Ascending aorta (tissue), 2 donors: ENCODE measurements around the gene RHOC. TPM values are rescaled to one million over a fixed set of nuclear protein-coding genes. Genes with fewer than 3 reads are reported as not detected.

Source experiments
- DNase-seq, 2 donors: peaks; one replicate each; pipeline ENCODE4 v3.0.0-alpha.2; 2019; ENCODE audit warnings: low spot score in 2 of 2
- H3K27ac ChIP-seq, 2 donors: fragments of 200-600 bp; sonication (generic); one replicate each; pipeline ENCODE4 v1.5.1; 2016 to 2017; ENCODE audit warnings: mild to moderate bottlenecking in 1 of 2
- H3K27me3 ChIP-seq: fragments of 200-600 bp; sonication (generic); one replicate; pipeline ENCODE4 v1.5.1; 2017
- H3K36me3 ChIP-seq, 2 donors: fragments of 200-600 bp; sonication (generic); one replicate each; pipeline ENCODE4 v1.5.1; 2016
- H3K4me1 ChIP-seq, 2 donors: fragments of 200-600 bp; sonication (generic); one replicate each; pipeline ENCODE4 v1.5.1; 2016 to 2017; ENCODE audit warnings: mild to moderate bottlenecking in 1 of 2
- H3K4me3 ChIP-seq, 2 donors: fragments of 200-600 bp; sonication (generic); one replicate each; pipeline ENCODE4 v1.5.1; 2016 to 2017; ENCODE audit warnings: mild to moderate bottlenecking in 1 of 2
- H3K9me3 ChIP-seq, 2 donors: fragments of 200-600 bp; sonication (generic); one replicate each; pipeline ENCODE4 v1.5.1; 2016
- intact Hi-C: fragments of 100-400 bp; cut with DNase I; formaldehyde crosslinking; loops from one replicate; pipeline ENCODE4 v1.15.1; 2023
- total RNA-seq: library from RNA; depleted of rRNA; stranded (reverse); fragments of >200 nt; gene quantifications from one replicate; pipeline ENCODE4 v1.1.0, GENCODE V29; 2016
- TF ChIP-seq, protein P1 (sequence below), 3 experiments: fragments of 200-600 bp in 2 of 3; fragments of 450-650 bp in 1 of 3; sonication (generic) in 2 of 3; IDR thresholded peaks; one replicate each; pipeline ENCODE4 v1.5.1; 2016 to 2019; ENCODE audit warnings: antibody characterized with exemption in 3 of 3, mild to moderate bottlenecking in 1 of 3, moderate library complexity in 1 of 3

Gene RHOC
- total RNA-seq, 1 donor from 2014 or later: 379 TPM

DNA sequence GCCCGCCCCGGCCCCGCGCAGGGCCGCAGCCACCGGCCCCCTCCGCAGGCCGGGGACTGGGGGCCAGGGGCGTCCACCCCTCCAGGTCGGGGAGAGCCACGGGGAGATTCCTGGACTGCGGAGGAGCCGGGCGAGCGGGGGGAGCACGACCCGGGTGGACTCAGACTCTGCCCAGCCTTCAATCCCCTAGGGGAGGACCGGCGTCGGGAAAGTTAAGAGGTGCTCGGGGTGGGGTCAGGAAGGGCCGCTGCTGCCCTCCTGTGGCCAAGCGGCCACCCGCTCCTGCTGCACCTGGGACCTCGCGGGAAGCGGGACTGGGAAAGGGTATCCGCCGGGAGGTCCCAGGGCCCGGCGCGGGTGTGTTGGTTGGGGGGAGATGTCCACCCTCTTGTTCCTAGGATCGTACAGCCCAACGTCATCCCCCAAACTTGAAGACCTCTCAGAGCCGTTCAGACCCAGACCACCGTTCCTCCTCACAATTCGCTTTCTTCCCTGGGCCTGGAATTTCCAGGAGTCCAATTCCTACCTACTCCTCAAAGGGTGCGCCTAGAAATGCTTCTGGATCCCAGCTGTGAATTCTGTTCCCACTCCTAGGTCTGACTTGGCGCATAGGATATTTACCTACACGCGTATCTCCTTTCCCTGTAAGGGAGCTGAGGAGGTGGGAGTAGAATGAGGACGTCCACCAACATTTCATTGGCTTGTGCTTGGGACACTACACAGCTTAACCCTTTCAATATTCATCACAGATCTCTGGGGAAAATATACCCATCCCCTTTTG is 484 bp upstream of the RHOC start:
- intact Hi-C loops: loop anchor here (1.0 to 10.0 kb wide), 7 partner anchors 33 to 973 kb away; partner anchors contain the start of genes CAPZA1, INKA2, MOV10 and ST7L
- Histone ChIP-seq H3K36me3 (peaks cover 12 to 16% of the 10 kb centered on the region in 2 donors), H3K9me3 (no peaks in the 10 kb centered on the region), H3K27ac (peak overlapping the region; percentile 99), H3K27me3 (no peaks in the 10 kb centered on the region), H3K4me3 (peak overlapping the region; percentile 93 to 99), H3K4me1 (peaks cover 10 to 12% of the 10 kb centered on the region in 2 donors)
- peak; percentile 62 to 94 for DNase-seq
- TF ChIP-seq, protein P1, sequence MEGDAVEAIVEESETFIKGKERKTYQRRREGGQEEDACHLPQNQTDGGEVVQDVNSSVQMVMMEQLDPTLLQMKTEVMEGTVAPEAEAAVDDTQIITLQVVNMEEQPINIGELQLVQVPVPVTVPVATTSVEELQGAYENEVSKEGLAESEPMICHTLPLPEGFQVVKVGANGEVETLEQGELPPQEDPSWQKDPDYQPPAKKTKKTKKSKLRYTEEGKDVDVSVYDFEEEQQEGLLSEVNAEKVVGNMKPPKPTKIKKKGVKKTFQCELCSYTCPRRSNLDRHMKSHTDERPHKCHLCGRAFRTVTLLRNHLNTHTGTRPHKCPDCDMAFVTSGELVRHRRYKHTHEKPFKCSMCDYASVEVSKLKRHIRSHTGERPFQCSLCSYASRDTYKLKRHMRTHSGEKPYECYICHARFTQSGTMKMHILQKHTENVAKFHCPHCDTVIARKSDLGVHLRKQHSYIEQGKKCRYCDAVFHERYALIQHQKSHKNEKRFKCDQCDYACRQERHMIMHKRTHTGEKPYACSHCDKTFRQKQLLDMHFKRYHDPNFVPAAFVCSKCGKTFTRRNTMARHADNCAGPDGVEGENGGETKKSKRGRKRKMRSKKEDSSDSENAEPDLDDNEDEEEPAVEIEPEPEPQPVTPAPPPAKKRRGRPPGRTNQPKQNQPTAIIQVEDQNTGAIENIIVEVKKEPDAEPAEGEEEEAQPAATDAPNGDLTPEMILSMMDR (IDR thresholded peaks at IDR 0.05): peak; percentile 90 to 93 (median 92)

DNA sequence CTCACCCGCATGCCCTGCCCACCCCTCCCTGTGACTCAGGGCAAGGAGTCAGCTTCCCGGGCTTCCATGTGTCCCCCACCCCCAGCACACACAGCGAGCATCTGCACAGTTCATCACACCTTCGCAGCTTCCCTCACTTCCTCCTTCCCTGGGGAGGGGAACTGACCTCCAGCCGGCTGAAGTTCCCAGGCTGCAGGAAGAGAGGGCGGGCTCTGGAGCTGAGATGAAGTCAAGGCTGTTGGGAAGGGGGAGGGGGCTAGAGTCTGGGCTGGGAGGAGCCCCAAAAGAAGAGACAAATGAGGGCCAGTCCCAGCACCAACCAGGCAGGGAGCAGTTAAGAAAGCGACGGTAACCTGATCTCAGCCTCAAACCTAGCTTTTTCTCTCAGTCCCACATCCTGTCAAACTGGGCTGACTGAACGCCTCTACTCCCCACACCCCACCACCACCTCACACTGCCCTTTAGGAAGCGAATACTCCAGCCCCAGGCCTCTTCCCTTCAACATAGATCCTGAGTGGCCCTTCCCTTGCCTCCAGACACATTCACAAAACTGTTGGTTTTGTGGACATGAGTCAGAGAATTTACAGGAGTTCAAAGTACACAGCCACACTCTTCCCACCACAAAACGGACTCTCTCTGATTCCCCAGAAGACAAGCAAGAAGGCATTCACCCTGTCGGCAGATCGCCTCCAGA is 1.8 kb downstream of the RHOC start:
- Histone ChIP-seq H3K9me3 (no peaks in the 10 kb centered on the region), H3K4me1 (peaks cover 24 to 35% of the 10 kb centered on the region in 2 donors), H3K27ac (peak overlapping the region; percentile 99), H3K36me3 (peaks cover 24 to 28% of the 10 kb centered on the region in 2 donors), H3K4me3 (peak overlapping the region; percentile 93 to 99), H3K27me3 (no peaks in the 10 kb centered on the region)
- TF ChIP-seq, protein P1 (IDR thresholded peaks at IDR 0.05): no peak
- intact Hi-C loops: loop anchor here (1.0 to 10.0 kb wide), 7 partner anchors 30 to 970 kb away; partner anchors contain the start of genes INKA2 and MAGI3
- DNase-seq: peak; percentile 86 to 95

DNA sequence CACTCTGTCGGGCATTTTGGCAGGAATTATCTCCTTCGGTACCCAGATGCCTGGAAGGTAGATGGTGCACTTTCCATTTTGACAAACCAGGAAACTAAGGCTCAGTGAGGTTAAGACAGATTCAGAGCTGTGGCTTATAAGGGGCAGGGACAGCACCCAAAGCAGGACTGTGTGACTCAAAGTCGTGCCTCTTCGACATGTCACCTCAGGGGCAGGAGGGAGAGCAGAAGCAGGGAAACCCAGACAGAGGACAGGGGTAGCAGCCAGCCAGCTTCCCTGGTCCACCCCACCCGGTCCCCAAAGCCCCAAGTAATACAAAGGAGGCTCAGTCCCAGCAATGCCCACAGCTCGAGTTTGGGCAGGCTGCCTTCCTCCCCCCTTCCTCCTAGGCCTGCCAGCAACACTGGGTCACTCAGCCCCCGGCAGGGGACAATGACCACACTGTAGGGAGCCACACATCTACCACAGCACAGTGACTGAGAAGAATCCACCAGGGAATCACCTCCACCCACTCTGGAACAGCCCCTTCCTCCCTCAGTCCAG is 2.5 kb downstream of the RHOC start:
- Histone ChIP-seq H3K9me3 (no peaks in the 10 kb centered on the region), H3K27ac (peak overlapping the region; percentile 99), H3K4me3 (peak overlapping the region; percentile 93 to 99), H3K27me3 (no peaks in the 10 kb centered on the region), H3K4me1 (peaks cover 28 to 41% of the 10 kb centered on the region in 2 donors), H3K36me3 (peaks cover 24 to 32% of the 10 kb centered on the region in 2 donors)
- intact Hi-C loops: loop anchor here (1.0 to 10.0 kb wide), 5 partner anchors 29 to 970 kb away; partner anchors contain the start of genes INKA2 and MAGI3
- DNase-seq: no peak
- TF ChIP-seq, protein P1 (IDR thresholded peaks at IDR 0.05): no peak

DNA sequence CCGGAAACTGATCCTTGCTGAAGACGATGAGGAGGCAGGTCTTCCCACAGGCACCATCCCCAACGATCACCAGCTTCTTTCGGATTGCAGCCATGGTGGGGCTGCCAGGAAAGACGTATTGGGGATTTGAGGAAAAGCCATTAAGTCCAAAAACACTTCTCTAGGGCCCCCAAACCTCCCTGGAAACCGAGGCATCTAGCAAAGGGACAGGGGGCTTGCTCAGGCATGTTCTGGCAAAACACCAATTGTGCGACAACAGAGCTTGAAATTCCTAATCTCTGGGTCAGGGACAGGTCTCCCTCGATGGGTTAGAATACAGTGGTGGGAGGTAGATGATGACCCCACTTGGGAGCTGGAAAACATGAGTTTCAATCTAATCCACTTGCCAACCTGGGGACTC is 3.2 kb downstream of the RHOC start:
- H3K9me3 ChIP-seq: no peaks in the 10 kb centered on the region
- H3K27me3 ChIP-seq: no peaks in the 10 kb centered on the region
- peak overlapping the region in 1 of 2 donors; percentile 99 for H3K4me3 ChIP-seq
- TF ChIP-seq, protein P1 (IDR thresholded peaks at IDR 0.05): no peak
- peak overlapping the region; percentile 99 for H3K27ac ChIP-seq
- no peak for DNase-seq
- peaks cover 29 to 35% of the 10 kb centered on the region in 2 donors for H3K36me3 ChIP-seq
- H3K4me1 ChIP-seq: peaks cover 28 to 48% of the 10 kb centered on the region in 2 donors
- intact Hi-C loops: loop anchor here (1.0 to 10.0 kb wide), 5 partner anchors 28 to 969 kb away; partner anchors contain the start of genes INKA2 and MAGI3
